Eye (tissue), 1 donor: Measurements from ENCODE around the gene PEPD.

Source experiments
- DNase-seq: peaks from one replicate; pipeline ENCODE4 v3.0.0-alpha.2; 2015

The PEPD gene

GRCh38 chr19:33403221-33403972, 118.2 kb downstream of the PEPD start:
- no peak for DNase-seq

- no peak for DNase-seq
Measured at GRCh38 chr19:33402421-33403220, 119.0 kb downstream of the PEPD start.

- DNase-seq: no peak
Measured at GRCh38 chr19:33401683-33402420, 119.7 kb downstream of the PEPD start.

GRCh38 chr19:33400856-33401682, 120.5 kb downstream of the PEPD start:
- no peak for DNase-seq

- no peak for DNase-seq
Measured at GRCh38 chr19:33399745-33400681, 121.6 kb downstream of the PEPD start.

- no peak for DNase-seq
Measured at GRCh38 chr19:33399081-33399744, 122.4 kb downstream of the PEPD start.

GRCh38 chr19:33398361-33399060, 123.1 kb downstream of the PEPD start:
- no peak for DNase-seq

- DNase-seq: no peak
Measured at GRCh38 chr19:33397536-33398360, 123.8 kb downstream of the PEPD start.

GRCh38 chr19:33396701-33397535, 124.7 kb downstream of the PEPD start:
- DNase-seq: no peak

- DNase-seq: no peak
Measured at GRCh38 chr19:33395561-33396550, 125.7 kb downstream of the PEPD start.

- no peak for DNase-seq
Measured at GRCh38 chr19:33394723-33395560, 126.6 kb downstream of the PEPD start.

GRCh38 chr19:33394006-33394722, 127.4 kb downstream of the PEPD start:
- DNase-seq: no peak

GRCh38 chr19:33393286-33394005, 128.1 kb downstream of the PEPD start:
- no peak for DNase-seq
